HG03196 (cell line): ENCODE results near the gene SLC25A34.
A peak's percentile ranks its signal among the peaks of the same experiment; 100 is the strongest.
"Not testable (repeated sequence)": the region's sequence is repeated elsewhere in the genome, so short reads cannot be mapped to it uniquely, and the experiment has no call there.

ENCODE experiments used
- ATAC-seq: cut with Tn5 transposase; IDR thresholded peaks from one replicate; pipeline ENCODE4 v1.9.1; 2021; ENCODE audit not compliant: unreplicated experiment

The SLC25A34 gene

DNA sequence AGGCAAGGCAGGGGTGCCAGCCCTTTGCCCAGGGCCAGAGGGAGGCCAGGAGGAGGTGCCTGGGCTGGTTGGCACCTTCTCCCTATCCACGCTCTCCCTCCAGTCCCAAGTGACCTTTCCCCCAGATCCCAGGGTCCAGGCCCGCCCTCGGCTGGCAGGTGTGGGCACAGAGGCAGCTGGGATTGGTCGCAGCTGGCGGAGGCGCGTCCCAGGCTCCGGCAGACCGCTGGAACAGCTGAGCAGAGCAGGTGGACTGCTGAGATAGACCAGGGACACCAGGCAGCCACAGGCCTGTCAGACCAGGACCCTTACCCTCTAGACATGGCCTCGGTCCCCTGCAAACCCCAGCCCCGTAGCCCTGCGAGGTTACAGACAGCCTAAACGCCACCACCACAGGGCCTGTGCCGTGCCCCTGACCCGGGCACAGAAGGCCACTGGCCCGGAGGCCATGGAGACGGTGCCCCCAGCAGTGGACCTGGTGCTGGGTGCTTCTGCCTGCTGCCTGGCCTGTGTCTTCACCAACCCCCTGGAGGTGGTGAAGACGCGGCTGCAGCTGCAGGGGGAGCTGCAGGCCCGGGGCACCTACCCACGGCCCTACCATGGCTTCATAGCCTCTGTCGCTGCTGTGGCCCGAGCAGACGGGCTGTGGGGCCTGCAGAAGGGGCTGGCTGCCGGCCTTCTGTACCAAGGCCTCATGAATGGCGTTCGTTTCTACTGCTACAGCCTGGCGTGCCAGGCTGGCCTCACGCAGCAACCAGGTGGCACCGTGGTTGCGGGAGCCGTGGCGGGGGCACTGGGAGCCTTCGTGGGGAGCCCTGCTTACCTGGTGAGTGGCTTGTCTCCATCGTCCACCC lies at the start of gene SLC25A34:
TSS of gene SLC25A34 (plus strand) at position 221 of the 854 bp plus-strand sequence. CDS start at position 449, 228 bp downstream.
- no peak for ATAC-seq

GRCh38 chr1:15687446-15687845 lies 48.6 kb upstream of the SLC25A34 start:
- no peak for ATAC-seq

DNA sequence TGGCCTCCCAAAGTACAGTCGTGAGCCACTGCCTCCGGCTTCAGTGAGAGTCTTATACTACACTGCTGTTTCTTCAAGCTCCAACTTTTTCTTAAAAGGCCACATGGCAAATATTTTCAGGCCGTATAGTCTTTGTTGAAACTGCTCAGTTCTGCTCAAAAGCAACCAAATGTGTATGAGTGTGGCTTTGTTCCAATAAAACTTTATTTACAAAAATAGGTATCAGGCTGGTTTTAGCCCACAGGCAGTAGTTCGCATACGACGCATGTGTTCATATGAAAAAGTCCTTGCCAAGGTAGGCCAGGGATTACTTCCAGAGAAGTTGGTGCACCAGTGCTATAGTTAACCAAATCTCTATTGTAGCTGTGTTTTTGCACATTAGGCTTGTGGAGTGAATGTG lies 45.7 kb upstream of the SLC25A34 start:
- ATAC-seq, result no peak

GRCh38 chr1:15691434-15692032 lies 44.5 kb upstream of the SLC25A34 start:
- no peak for ATAC-seq

DNA sequence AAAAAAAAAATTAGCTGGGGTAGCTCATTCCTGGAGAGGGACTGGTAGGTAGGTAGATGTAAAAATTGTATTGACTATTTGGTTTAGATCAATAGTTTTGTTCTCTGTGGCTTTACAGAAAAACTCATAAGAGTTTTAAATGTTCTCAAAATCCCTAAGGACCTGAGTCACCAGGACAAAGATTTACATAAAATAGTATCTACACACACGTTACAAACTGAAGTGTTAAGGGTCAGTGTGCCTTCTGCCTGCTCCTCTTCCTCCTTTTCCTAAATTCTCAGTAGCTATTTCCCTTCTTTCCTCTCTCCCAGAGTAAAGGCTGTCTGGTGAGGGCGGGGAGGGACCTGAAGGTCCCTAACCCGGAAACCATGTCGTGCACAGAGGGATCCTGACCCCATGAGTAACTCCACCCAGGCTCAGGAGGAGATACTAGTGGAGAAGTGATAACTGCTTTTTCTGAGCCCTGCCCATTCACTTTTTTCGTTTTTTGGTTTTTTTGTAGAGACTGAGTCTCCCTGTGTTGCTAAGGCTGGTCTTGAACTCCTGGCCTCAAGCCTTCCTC lies 43.9 kb upstream of the SLC25A34 start:
- ATAC-seq, result no peak

GRCh38 chr1:15693371-15693770 lies 42.7 kb upstream of the SLC25A34 start:
- ATAC-seq, result no peak

GRCh38 chr1:15696956-15697521 lies 39.0 kb upstream of the SLC25A34 start:
- ATAC-seq, result peak; percentile 88

DNA sequence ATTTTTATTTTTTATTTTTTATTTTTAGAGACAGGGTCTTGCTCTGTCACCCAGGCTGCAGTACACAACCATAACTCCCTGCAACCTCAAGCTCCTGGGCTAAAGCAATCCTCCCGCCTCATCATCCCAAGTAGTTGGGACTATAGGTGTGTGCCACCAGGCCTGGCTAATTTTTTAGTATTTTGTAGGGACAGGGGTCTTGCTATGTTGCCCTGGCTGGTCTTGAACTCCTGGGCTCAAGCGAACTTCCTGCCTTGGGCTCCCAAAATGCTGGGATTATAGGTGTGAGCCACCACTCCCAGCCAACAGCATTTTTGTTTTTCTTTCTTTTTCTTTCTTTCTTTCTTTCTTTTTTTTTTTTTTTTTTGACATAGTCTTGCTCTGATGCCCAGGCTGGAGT lies 37.9 kb upstream of the SLC25A34 start:
- ATAC-seq, result no peak

DNA sequence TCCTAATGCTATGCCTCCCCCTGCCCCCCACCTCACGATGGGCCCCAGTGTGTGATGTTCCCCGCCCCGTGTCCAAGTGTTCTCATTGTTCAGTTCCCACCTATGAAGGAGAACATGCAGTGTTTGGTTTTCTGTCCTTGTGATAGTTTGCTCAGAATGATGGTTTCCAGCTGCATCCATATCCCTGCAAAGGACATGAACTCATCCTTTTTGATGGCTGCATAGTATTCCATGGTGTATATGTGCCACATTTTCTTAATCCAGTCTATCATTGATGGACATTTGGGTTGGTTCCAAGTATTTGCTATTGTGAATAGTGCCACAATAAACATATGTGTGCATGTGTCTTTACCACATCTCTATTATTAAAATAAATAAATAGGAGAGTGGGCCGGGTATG lies 36.7 kb upstream of the SLC25A34 start:
- not testable (repeated sequence) for ATAC-seq

GRCh38 chr1:15700508-15700907 lies 35.5 kb upstream of the SLC25A34 start:
- no peak for ATAC-seq

GRCh38 chr1:15701784-15702183 lies 34.3 kb upstream of the SLC25A34 start:
- ATAC-seq, result no peak

- ATAC-seq, result no peak
Measured at GRCh38 chr1:15702722-15703550, 33.1 kb upstream of the SLC25A34 start.

DNA sequence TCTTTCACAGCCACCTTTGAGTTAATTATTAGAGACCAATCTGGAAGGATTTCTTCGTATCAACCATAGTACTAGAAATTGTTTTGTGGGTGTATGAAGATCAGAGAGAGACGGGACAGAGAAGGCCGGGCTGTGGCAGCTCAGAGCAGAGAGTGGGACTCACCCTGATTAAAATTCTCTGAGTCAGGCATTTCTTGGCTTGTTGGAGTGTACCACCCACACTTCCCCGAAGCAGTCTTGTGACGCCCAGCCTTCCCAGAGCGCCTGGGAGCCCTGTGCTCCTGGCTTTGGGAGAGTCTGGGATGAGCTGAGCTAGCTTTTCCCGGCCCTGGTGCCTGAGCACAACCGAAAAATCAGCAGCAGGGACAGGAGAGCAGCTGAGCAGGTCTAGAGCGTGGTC lies 32.5 kb upstream of the SLC25A34 start:
- no peak for ATAC-seq

- ATAC-seq, result no peak
Measured at GRCh38 chr1:15704526-15705183, 31.4 kb upstream of the SLC25A34 start.

DNA sequence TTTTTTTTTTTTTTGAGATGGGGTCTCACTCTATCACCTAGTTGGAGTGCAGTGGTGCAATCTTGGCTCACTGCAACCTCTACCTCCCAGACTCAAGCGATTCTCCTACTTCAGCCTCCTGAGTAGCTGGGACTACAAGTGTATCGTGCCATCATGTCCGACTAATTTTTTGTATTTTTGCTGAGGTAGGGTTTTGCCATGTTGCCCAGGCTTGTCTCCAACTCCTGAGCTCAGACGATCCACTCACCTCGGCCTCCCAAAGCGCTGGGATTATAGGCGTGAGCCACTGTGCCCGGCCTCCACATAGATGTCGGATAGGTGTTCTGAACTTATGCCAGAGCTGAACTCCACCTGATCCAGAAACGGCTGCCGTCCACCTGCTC lies 30.9 kb upstream of the SLC25A34 start:
- no peak for ATAC-seq

- ATAC-seq, result no peak
Measured at GRCh38 chr1:15706751-15707150, 29.3 kb upstream of the SLC25A34 start.

- no peak for ATAC-seq
Measured at GRCh38 chr1:15707239-15707925, 28.7 kb upstream of the SLC25A34 start.

DNA sequence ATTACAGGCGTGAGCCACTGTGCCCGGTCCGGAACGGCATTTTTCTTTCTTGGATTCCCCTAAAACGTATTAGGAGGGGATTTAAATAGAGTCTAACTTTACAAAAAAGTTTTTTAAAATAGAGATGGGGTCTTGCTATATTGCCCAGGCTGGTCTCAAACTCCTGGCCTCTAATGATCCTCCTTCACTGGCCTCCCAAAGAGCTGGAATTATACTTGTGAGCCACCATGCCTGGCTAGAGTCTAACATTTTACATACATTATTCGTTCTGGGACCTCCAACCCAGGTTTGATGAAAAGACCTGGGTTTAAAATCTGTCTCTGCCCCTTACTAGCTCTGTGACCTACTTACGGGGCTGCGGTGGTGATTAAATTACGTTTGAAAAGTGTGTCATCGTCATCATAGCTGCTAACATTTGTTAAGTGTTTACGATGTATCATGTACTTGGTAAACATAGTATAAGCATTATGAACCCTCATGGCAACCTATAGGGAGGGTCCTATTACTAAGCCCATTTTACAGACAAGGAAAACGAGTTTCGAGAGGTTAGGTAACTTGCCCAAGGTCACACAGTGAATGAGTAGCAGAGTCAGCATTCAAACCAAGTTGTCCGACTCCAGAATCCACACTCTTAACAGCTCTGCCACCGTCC lies 27.4 kb upstream of the SLC25A34 start:
- no peak for ATAC-seq

DNA sequence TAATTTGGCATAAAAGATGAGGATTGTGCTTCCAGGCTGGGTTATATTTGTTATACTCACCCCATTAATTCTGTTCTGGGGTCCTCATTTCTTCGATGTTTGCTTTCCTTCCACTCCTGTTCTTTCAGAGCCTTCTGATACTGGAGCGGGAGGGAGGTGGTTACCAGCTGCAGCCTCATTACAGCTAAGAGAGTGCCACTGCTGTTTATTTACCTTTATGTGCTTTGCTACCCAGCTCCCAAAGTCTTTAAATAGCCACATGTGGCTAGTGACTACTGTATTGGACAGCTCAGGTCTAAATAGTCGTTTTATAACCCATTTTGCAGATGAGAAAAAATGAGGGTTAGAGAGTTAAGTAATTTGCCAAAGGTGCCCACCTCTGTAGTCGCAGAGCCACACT lies 26.8 kb upstream of the SLC25A34 start:
- ATAC-seq, result no peak
